ENCODE measurements around the gene MEIS3.

The MEIS3 gene

DNA sequence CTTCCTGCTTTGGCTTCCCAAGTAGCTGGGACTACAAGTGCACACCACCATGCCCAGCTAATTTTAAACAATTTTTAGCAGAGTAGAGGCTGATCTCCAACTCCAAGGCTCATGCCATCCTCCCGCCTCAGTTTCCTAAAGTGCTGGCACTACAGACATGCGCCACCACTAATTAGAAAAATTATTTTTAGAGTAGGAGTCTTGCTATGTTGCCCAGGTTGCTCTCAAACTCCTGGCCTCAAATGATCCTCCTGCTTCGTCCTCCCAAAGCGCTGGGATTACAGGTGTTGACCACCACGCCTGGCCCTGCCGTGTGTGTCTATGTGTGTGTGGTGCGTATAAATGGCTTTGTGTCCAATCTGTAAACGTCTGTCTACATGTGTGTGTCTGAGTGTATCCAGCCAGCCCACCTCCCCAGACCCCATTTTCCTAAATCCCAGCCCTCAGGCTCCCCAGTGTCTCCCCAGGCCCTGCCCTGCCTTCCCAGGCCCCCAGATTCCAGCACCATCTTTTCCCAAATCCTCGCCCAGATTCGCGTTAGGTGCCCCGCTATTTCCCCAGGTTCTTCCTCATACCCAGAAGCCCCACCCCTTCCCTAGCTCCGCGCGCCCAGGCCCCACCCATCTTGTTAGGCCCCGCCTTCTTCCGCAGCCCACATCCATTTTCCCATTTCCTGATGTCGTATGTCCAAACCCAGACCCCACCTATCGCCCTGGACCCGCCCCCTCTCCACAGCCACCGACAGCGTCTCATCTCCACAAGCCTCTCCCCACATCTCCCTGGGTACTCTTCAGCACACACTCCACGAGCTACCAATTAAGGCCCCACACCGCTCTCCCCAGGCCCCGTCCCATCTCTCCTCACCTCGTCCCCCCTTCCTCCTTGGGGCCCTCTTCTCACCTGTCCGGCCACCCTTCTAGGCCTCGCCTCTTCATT lies 27.5 kb upstream of the MEIS3 start:
- Histone ChIP-seq H2AFZ (ENCODE audit: low read depth, low read length) (no peak overlapping the region), H3K4me1 (ENCODE audit: insufficient read depth, low read length) (peaks cover 4% of the 10 kb centered on the region), H3K4me3 (ENCODE audit: low read length) (peak overlapping the region; percentile 5), H3K9me3 (ENCODE audit: low read length) (no peaks in the 10 kb centered on the region), H3K36me3 (ENCODE audit: insufficient read depth, low read length) (no peaks in the 10 kb centered on the region), H3K27me3 (ENCODE audit: insufficient read depth, low read length) (peaks cover 60% of the 10 kb centered on the region)

DNA sequence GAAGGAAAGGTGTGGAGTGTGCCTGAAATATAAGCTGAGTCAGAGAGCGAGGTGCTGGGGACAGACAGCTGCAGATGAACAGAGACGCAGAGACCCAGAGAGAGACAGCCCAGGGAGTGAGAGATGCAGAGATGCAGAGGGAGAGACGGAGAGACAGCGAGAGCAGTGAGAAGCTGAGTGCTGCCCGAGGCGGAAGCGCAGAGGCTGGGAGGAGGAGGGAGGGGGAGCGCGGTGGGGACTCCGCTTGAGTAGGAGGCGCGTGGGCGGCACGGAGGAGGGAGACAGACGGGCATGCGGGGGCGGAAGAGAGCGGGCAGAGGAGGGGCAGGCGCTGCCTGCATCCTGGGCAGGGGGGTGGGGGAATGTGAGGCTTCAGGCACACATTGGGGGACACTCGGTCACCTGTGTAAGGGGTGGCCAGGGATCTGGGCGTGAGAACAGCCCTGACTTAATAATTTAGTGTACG lies 26.6 kb upstream of the MEIS3 start:
- Histone ChIP-seq H3K4me1 (ENCODE audit: insufficient read depth, low read length) (peaks cover 4% of the 10 kb centered on the region), H2AFZ (ENCODE audit: low read depth, low read length) (no peak overlapping the region), H3K27me3 (ENCODE audit: insufficient read depth, low read length) (peaks cover 60% of the 10 kb centered on the region), H3K36me3 (ENCODE audit: insufficient read depth, low read length) (no peaks in the 10 kb centered on the region), H3K9me3 (ENCODE audit: low read length) (no peaks in the 10 kb centered on the region), H3K4me3 (ENCODE audit: low read length) (no peak overlapping the region)

DNA sequence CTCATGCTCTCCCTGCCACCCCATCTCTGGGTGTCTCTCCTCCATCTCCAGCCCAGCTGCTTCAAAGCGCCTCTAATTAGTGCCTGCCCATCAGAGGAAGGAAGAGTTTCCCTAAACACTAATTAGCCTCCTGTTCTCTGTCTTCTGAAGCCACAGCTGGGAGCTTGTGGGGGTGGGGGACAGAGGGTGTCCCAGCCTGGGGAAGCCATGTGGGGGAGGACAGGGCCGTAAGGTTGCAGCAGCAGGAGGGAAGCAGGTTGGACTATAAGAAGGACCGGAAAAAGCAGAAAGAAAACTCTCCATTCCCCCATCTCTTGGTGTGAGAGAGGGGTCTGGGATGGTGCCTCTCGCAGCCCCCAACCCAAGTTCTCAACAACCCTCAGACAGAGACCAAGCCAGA lies 26.2 kb upstream of the MEIS3 start:
- H3K4me3 ChIP-seq (ENCODE audit: low read length), result no peak overlapping the region
- peaks cover 4% of the 10 kb centered on the region for H3K4me1 ChIP-seq (ENCODE audit: insufficient read depth, low read length)
- H3K36me3 ChIP-seq (ENCODE audit: insufficient read depth, low read length), result no peaks in the 10 kb centered on the region
- H2AFZ ChIP-seq (ENCODE audit: low read depth, low read length), result no peak overlapping the region
- peaks cover 60% of the 10 kb centered on the region for H3K27me3 ChIP-seq (ENCODE audit: insufficient read depth, low read length)
- no peaks in the 10 kb centered on the region for H3K9me3 ChIP-seq (ENCODE audit: low read length)

DNA sequence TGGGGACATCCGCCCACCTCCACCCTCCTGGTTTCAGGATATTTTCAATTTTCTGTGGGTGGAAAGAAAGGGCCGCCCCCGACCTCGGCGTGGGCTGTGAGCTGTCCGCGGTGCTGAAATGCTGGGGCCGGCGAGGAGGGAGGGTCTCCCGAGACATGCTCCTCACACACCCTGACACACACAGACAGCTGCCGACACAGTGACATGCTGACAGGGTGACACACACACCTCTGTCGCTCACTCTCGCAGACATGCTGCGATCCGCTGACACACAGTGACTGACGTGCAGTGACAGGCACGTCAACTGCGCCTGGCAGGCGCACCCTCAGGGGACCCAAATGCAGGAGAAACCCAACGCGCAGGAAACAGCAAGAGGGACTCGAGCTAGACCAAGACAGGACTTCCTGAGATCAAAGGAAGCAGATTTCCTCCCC lies 25.1 kb upstream of the MEIS3 start:
- H3K4me3 ChIP-seq (ENCODE audit: low read length), result no peak overlapping the region
- no peak overlapping the region for H2AFZ ChIP-seq (ENCODE audit: low read depth, low read length)
- no peaks in the 10 kb centered on the region for H3K9me3 ChIP-seq (ENCODE audit: low read length)
- no peaks in the 10 kb centered on the region for H3K36me3 ChIP-seq (ENCODE audit: insufficient read depth, low read length)
- H3K4me1 ChIP-seq (ENCODE audit: insufficient read depth, low read length), result peaks cover 4% of the 10 kb centered on the region
- peaks cover 59% of the 10 kb centered on the region for H3K27me3 ChIP-seq (ENCODE audit: insufficient read depth, low read length)

DNA sequence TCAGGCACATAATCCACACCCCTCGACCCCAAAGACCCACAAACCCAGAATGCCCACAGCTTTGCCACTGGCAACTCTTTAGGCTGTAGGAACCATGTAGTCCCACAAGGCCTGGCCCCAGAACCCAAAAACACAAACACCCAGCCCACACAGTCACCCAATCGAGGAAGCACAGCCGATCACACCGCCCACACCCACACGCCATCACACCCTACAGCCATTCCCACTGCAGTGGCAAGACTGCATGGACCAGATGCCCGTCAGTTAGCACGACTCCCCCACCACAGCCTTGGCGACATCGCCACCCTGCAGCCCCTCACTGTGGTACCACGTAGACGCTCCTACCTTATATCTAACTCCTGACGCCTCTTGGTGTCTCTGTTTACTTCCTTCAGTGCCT lies 24.0 kb upstream of the MEIS3 start:
- Histone ChIP-seq H3K4me1 (ENCODE audit: insufficient read depth, low read length) (peaks cover 4% of the 10 kb centered on the region), H2AFZ (ENCODE audit: low read depth, low read length) (no peak overlapping the region), H3K27me3 (ENCODE audit: insufficient read depth, low read length) (peaks cover 52% of the 10 kb centered on the region), H3K4me3 (ENCODE audit: low read length) (no peak overlapping the region), H3K36me3 (ENCODE audit: insufficient read depth, low read length) (no peaks in the 10 kb centered on the region), H3K9me3 (ENCODE audit: low read length) (no peaks in the 10 kb centered on the region)

DNA sequence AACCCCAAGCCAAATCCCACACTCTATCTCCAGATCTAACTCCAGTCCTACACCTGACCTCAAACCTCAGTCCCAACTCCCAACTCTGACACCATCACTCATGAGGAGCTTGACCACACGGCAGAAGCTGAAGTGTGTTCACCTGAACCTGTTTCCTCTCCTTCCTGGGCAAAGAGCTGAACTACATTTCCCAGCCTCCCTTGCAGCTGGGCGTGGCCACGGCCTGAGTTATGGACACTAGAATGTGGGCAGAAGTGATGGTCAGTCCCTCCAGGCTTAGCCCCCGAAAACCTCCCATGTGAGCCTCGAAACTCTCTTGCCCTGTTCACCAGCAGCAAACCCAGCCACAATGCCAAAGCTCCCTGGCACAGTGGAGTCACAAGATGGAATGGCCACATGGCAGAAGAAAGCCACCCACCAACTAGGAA lies 19.5 kb upstream of the MEIS3 start:
- Histone ChIP-seq H2AFZ (ENCODE audit: low read depth, low read length) (no peak overlapping the region), H3K4me1 (ENCODE audit: insufficient read depth, low read length) (peaks cover 4% of the 10 kb centered on the region), H3K4me3 (ENCODE audit: low read length) (no peak overlapping the region), H3K9me3 (ENCODE audit: low read length) (no peaks in the 10 kb centered on the region), H3K27me3 (ENCODE audit: insufficient read depth, low read length) (peaks cover 17% of the 10 kb centered on the region), H3K36me3 (ENCODE audit: insufficient read depth, low read length) (no peaks in the 10 kb centered on the region)

DNA sequence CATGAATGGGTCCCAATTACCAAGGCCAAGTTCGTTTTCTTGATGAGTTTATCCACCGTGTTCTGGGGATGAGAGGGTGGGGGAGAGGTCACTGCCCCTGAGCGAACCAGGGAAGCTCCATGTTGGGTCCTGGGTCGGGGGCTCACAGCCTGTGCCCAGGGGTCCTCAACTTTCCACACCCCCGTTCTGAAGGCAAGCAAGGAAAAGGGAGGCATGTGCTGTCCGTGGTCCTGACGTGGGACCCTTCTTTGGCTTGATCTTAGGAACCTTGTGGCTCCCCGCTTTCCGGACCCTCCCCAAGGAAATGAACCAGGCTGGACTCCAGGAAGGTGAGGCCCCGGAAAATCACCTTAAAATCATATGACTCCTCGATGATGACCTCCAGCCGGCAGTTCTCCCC lies 18.2 kb upstream of the MEIS3 start:
- Histone ChIP-seq H3K4me1 (ENCODE audit: insufficient read depth, low read length) (peaks cover 4% of the 10 kb centered on the region), H3K36me3 (ENCODE audit: insufficient read depth, low read length) (no peaks in the 10 kb centered on the region), H3K9me3 (ENCODE audit: low read length) (no peaks in the 10 kb centered on the region), H3K27me3 (ENCODE audit: insufficient read depth, low read length) (peaks cover 8% of the 10 kb centered on the region), H2AFZ (ENCODE audit: low read depth, low read length) (no peak overlapping the region), H3K4me3 (ENCODE audit: low read length) (no peak overlapping the region)

DNA sequence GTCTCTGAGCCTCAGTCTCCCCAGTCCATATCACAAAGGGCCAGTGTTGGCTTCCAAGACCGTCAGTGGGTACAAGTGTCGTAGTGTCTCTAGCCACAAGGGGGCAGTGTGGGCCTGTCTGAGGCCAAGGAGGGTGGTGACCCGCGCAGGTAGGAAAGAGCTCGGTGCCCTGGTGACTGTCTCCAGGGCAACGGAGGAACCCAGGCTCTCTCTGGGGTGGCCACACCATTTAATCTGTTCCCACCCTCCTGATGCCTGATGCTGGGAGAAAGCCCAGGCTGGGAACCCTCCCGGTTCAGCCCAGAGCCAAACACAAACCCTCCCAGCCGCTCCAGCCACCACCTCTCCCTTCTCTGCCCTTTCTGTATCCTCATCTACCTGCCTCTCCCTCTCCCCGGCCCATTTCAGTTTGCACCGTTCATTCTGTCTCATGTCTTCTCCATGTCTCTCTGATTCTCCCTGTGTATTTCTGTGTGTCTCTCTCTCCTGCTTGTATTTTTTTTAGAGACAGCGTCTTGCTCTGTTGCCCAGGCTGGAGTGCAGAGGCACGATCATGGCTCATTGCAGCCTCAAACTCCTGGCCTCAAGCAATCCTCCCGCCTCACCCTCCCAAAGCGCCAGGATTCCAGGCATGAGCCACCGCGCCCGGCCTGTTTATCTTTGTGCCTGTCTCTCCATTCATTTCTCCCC lies 17.5 kb upstream of the MEIS3 start:
- Histone ChIP-seq H3K4me1 (ENCODE audit: insufficient read depth, low read length) (peaks cover 4% of the 10 kb centered on the region), H3K36me3 (ENCODE audit: insufficient read depth, low read length) (no peaks in the 10 kb centered on the region), H3K27me3 (ENCODE audit: insufficient read depth, low read length) (peaks cover 4% of the 10 kb centered on the region), H3K9me3 (ENCODE audit: low read length) (no peaks in the 10 kb centered on the region), H3K4me3 (ENCODE audit: low read length) (no peak overlapping the region), H2AFZ (ENCODE audit: low read depth, low read length) (no peak overlapping the region)

DNA sequence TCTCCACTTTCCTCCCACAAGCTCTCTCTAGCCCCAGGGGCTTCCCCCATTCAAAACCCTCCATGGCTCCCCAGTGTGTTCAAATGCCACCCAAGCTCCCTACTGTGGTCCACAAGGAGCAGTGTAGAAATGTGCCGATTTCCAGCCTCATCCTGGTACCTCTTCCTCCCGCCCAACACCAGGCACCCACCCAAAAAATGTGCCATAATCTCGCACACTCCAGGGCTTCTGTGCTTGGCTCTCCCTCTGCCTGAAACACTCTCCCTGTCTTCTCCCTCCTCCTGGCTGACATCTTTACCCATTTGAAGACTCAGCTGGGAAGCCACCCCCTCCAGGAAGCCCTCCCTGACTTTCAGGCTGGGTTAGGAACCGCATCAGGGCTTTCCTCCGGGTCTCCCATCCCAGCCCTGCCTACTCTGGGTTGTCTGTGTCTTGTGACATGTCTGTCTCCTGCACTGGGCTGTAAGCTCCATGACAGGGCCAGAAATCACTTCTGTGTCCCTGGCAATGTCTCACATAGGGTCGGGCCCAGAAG lies 16.6 kb upstream of the MEIS3 start:
- Histone ChIP-seq H3K4me1 (ENCODE audit: insufficient read depth, low read length) (peaks cover 4% of the 10 kb centered on the region), H3K4me3 (ENCODE audit: low read length) (no peak overlapping the region), H3K36me3 (ENCODE audit: insufficient read depth, low read length) (no peaks in the 10 kb centered on the region), H3K9me3 (ENCODE audit: low read length) (no peaks in the 10 kb centered on the region), H2AFZ (ENCODE audit: low read depth, low read length) (no peak overlapping the region), H3K27me3 (ENCODE audit: insufficient read depth, low read length) (peaks cover 4% of the 10 kb centered on the region)

DNA sequence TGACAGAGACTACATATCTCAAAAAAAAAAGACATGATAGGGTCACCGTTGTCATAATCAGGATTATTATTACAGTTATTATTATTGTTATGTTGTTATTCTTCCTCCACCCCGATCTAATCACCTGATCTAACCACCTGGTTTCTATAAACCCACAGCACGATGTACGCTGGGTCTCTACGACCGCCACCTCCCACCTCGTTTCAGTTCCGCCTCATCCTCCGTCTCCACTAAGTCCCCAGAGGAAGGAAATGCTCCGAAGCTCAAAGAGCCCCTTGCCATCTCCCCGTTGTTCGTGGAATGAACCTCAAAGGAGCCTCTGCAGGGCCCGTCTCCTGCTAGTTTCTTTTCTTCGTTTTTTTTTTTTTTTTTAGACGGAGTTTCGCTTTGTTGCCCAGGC lies 15.9 kb upstream of the MEIS3 start:
- Histone ChIP-seq H3K27me3 (ENCODE audit: insufficient read depth, low read length) (peaks cover 5% of the 10 kb centered on the region), H3K4me1 (ENCODE audit: insufficient read depth, low read length) (peaks cover 4% of the 10 kb centered on the region)

DNA sequence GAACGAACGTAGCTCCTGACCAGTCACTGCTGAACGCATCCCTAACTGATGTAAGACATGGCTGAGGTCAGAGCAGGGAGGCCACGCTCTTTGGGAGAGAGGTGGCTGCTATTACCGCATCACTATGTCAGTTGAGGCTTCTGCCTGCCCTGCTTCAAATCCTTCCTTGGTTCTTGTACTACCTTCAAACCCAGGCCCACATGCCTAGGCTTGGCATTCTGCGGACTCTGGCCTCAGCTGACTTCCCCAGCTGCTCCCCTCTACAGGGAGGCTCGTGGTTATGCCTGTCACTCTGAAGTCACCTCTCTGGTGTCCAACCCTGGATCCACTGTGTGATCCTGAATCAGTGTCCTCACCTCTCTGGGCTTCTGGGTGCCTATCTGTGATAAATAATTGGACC lies 14.8 kb upstream of the MEIS3 start:
- Histone ChIP-seq H3K4me3 (ENCODE audit: low read length) (no peak overlapping the region), H3K9me3 (ENCODE audit: low read length) (no peaks in the 10 kb centered on the region), H2AFZ (ENCODE audit: low read depth, low read length) (no peak overlapping the region)

More for the DNA sequence above, 15.9 kb upstream of the MEIS3 start:
- H2AFZ ChIP-seq (ENCODE audit: low read depth, low read length), result no peak overlapping the region
- H3K4me3 ChIP-seq (ENCODE audit: low read length), result no peak overlapping the region
- no peaks in the 10 kb centered on the region for H3K36me3 ChIP-seq (ENCODE audit: insufficient read depth, low read length)
- no peaks in the 10 kb centered on the region for H3K9me3 ChIP-seq (ENCODE audit: low read length)

DNA sequence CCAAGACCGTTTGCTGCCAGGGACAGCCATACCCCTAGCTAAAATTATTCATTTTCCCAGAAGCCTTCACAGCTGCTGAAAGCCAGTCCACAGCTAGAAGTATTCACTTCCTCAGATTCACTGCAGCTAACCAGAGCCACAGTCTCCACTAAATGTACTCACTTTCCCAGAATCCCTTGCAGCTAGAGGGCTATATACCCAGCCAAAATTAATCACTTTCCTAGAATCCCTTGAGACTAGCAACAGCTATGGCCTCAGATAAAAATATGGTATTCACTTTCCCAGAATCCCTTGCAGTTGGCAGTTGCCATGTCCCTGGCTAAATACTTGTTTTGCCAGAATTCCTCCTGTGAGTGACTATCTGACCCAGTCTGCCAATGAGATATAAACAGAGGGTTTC lies 13.8 kb upstream of the MEIS3 start:
- no peak overlapping the region for H2AFZ ChIP-seq (ENCODE audit: low read depth, low read length)
- no peak overlapping the region for H3K4me3 ChIP-seq (ENCODE audit: low read length)
- H3K27me3 ChIP-seq (ENCODE audit: insufficient read depth, low read length), result peaks cover 4% of the 10 kb centered on the region
- no peaks in the 10 kb centered on the region for H3K36me3 ChIP-seq (ENCODE audit: insufficient read depth, low read length)
- H3K9me3 ChIP-seq (ENCODE audit: low read length), result no peaks in the 10 kb centered on the region
- H3K4me1 ChIP-seq (ENCODE audit: insufficient read depth, low read length), result peaks cover 11% of the 10 kb centered on the region

More for the DNA sequence above, 14.8 kb upstream of the MEIS3 start:
- Histone ChIP-seq H3K36me3 (ENCODE audit: insufficient read depth, low read length) (no peaks in the 10 kb centered on the region), H3K4me1 (ENCODE audit: insufficient read depth, low read length) (peaks cover 5% of the 10 kb centered on the region), H3K27me3 (ENCODE audit: insufficient read depth, low read length) (peaks cover 4% of the 10 kb centered on the region)

DNA sequence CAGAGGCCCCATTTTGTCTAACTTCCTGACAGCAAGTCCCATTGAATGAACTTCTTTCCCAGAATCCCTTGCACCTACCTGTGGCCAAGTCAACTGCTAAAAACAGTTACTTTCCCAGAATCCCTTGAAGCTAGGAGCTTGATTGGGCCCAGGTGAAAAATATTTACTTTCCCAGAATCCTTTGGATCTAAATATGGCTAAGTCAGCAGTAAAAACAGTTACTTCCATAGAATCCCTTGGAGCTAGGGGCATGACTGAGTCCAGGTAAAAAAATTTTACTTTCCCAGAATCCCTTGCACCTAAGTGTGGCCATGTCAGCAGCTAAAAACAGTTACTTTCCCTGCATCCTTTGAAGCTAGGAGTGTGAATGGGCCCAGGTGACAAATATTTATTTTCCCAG lies 13.2 kb upstream of the MEIS3 start:
- H3K27me3 ChIP-seq (ENCODE audit: insufficient read depth, low read length), result peaks cover 4% of the 10 kb centered on the region
- H3K4me1 ChIP-seq (ENCODE audit: insufficient read depth, low read length), result peaks cover 16% of the 10 kb centered on the region
- no peak overlapping the region for H3K4me3 ChIP-seq (ENCODE audit: low read length)
- H3K9me3 ChIP-seq (ENCODE audit: low read length), result no peaks in the 10 kb centered on the region
- H3K36me3 ChIP-seq (ENCODE audit: insufficient read depth, low read length), result no peaks in the 10 kb centered on the region
- no peak overlapping the region for H2AFZ ChIP-seq (ENCODE audit: low read depth, low read length)

Measured in neuron (in vitro differentiated cells).